ENCODE results near the gene MORC3.
A peak's percentile ranks its signal among the peaks of the same experiment; 100 is the strongest.

Gene MORC3

GRCh38 chr21:36419996-36420395 is 100.0 kb downstream of the MORC3 start:
- peak in 1 of 2 donors; percentile 18 for DNase-seq (ENCODE audit: extremely low read depth in 1 of 2, low read depth in 1 of 2)

- DNase-seq (ENCODE audit: extremely low read depth in 1 of 2, low read depth in 1 of 2) = no peak
Observed at GRCh38 chr21:36420571-36421339, 100.8 kb downstream of the MORC3 start.

GRCh38 chr21:36422279-36423098 is 102.5 kb downstream of the MORC3 start:
- DNase-seq (ENCODE audit: extremely low read depth in 1 of 2, low read depth in 1 of 2) = no peak

- DNase-seq (ENCODE audit: extremely low read depth in 1 of 2, low read depth in 1 of 2) = no peak
Observed at GRCh38 chr21:36423771-36424433, 103.9 kb downstream of the MORC3 start.

- no peak for DNase-seq (ENCODE audit: extremely low read depth in 1 of 2, low read depth in 1 of 2)
Observed at GRCh38 chr21:36424592-36424991, 104.6 kb downstream of the MORC3 start.

- DNase-seq (ENCODE audit: extremely low read depth in 1 of 2, low read depth in 1 of 2) = no peak
Observed at GRCh38 chr21:36425286-36425685, 105.3 kb downstream of the MORC3 start.

All from activated CD8-positive, alpha-beta memory T cell treated with anti-CD3 and anti-CD28 coated beads for 1 hour (primary cell).